HG02870 (cell line): ENCODE measurements around the gene MEF2D.

ENCODE experiments used
- ATAC-seq: cut with Tn5 transposase; IDR thresholded peaks from one replicate; pipeline ENCODE4 v1.9.1; 2021; ENCODE audit warnings: mild to moderate bottlenecking, moderate library complexity; ENCODE audit not compliant: unreplicated experiment

The MEF2D gene

DNA sequence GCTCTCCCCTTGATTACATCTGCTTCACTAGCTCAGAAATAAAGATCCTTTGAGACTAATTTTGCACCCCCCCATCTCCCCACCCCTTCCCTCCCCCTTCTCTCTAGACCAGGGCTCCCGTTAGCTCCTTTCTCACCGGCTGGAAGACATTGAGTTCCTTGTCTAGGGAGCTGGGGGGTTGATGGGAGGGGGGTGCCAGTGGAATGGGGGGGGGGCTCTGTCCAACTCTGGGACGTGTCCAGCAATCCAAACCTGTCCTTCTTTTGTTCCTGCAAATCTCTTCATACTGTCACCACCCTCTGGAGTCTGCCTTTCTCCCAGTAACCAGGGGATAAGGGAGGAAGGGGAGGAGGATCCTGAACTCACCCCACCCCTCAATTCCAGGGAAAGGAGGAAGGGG lies 69.7 kb downstream of the MEF2D start:
- ATAC-seq, result no peak

DNA sequence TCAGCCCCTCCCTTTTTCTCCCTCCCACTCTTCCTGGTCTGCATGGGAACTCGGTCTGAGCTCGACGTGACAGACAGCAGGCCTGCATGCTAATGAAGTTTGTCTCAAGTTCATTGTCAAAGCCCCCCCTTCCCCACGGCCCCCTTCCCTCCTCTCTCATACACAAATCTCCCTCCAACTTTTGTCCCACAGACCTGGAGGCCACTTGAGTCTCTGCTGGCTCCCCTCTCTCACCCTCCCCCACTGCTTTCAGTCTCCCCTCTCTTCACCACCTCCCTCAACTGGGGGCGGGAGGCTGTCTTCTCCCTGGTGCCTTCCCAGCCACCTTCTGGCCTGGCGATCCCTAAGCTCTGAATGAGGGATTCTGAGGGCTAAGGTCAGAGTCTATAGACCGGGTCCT lies 70.3 kb downstream of the MEF2D start:
- no peak for ATAC-seq

DNA sequence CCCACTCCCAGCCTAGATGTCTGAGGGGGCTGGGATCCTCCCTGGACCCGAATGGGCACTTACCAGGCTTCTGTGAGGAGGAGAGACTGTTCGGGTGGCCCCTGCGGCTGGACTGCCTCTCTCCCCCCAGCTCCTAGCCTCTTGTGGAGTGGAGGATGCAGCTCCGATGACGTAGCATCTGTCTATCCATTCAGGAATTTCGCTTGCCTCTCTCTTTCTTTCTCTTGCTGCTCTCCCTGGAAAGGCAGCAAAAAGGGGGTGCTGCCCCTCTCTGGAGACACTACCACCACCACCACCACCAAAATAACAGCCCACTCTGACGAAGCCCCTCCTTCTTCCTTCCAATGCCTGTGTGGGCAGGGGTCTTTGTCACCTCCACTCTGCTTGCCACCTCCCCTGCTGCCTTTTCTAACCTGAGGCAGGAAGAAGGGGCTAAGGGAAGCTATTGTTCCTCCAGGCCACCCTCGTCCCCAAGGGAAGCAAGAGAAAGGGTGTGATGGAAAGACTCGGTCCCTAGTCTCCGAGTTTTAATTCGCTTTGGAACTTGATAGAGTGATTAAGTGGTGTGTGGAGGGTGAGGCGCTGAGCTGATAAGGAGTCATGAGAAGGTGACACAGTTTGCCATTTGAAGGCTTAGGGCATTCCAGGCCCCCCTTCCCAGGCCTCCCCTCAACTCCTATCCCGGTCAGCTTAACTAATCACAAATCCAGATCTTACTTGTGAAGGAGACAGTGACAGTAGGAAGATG lies 71.1 kb downstream of the MEF2D start:
- ATAC-seq, result no peak

DNA sequence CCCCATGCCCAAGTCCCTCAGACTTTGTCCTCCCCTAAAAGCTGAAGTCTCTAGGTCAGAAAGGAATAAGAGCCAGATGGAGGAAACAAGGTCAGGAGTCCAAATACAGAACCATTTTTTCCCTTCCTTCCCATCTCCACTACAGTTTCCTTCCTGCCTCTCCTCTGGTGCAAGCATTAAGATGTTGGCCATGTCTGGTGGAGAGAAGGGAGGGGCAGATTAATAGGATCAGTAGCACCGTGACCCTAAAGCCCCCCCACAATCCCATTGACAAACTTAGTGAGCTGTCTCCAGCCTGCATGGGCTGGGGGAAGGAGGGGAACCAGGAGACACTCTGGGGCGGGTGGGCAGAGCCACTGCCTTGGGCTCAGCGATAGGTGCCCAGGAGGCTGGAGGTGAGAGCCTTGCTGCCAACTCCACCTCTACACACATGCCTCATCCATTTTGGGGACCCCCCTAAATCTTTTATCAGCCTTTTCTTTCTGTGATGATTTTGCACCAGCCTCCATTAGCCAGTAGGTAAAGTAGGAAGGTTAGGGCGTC lies 71.8 kb downstream of the MEF2D start:
- no peak for ATAC-seq

DNA sequence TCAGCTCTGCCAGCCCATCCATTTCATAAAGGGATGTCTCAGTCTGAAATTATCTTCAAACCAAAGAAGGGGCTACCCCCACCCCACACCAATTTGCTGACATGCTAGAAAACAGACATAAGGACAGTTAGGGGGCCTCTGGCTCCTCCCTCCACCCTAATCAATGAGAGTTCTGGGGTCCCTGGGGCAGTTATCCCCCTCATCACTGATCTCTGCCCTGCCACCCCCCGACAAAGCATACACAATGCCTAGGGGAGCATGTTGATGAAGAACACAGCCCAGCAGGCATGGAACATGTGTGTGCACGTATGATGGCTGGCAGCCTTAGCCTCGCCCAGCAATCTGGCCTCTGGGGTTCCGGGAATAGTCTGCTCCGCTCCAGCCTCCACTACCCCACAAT lies 72.6 kb downstream of the MEF2D start:
- no peak for ATAC-seq

DNA sequence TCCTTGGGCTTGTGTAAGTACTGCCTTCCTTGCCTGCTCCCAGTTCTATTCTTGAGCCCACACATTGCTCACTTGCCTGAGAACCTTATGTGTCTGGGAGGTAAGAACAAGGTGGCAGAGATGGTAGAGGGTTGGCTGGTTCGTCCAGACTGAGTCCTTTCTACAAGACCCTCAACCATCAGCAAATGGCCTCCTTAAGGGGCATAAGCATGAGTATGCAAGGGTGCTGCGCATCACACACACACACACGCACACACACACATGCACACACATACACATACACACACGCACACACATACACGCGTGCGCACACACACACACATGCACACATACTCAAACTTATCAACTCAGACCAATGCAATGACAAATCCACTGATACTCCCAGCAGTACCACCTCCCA lies 74.6 kb downstream of the MEF2D start:
- no peak for ATAC-seq

DNA sequence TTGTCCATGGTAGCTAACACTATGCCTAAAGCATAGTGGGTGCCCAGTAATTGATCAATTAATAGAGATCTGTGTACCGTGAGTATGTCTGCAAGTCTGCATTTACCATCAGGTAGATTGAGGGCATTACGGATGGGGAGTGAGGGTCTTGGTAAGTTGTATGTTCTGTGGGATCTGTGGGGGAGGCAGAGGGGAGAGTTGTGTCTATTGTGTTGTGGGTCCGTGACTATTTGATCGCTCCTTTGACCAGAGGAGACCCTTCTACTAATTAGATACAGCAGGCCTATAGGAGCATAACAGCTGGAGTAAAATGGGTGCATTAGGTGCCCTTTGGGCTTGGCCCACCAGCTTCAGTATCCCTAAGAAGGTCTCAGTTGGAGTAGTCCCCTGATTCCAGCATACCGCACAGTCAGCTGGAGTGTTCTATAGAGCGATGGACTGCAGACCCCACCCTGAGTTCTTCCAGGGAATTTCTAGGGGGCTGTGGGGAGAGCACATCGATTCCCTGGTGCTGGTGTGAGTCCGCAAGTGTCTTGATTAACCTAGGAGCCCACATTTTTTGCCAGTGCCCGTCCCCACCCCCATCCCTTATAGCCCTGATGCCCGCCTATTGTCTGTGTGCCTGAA lies 75.7 kb downstream of the MEF2D start:
- ATAC-seq, result no peak

DNA sequence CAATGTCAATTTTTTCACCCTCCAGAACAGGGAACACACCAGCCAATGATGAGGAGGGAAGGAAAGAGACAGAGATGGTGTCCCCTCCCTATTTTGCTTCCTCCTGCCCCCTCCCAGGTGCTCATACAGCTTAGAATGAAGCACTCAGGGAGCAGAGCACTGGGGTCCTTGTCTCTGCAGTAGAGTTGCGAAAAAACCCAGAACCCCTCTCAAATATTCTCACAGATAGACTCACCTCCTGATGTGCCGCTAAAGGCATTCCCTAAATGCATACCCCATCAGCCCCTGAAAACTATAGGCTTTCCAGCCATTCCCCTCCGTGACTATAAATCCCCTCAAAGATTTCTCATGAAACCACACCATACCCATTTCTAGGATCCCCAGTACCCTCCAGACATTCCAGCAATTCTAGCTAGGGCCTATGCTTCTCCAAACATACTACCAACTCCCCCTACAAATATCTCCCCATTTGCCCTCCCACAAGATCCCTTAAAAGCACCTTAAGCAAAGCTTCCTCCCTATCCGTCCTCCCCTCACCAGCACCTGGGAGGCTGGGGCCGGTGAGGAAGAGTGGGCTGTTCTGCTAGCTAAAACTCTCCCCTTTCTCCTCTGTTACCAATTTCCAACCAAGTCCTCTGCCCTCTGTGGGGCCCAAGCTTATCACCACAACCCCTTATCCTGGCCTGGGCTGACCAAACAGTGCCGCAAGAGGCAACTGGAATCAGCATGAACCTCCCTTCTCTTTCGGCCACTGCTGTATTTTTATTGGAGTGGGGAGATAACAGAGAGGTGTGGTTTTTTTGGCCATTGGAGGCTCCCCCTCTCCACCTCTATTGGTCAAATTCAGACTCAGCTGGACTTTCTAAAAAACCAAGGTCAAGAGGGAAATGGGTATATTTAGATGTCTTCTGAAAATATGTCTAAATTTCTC lies 76.9 kb downstream of the MEF2D start:
- no peak for ATAC-seq

DNA sequence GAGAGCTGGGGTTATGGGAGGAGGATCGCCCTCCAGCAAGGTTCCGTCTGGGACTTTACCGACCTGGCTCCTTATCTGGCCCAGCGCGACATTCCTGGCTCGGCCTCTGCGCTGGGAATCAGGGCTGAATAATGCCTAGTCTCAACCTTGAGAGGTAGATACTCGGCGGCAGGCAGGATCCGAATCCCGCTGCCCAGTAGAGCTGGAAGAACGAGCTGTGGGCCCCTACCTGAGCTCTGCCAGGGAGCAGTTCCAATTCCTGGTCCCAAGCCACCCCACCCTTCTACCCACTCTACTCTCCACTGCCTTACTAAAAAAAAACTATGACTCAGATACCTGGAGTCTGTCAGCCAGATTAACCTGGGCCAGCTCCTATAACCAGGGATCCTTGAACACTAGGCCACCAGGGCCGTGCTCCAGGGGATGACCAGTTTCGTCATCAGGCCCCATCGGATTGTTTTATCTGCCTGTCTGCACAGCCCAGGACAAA lies 77.9 kb downstream of the MEF2D start:
- no peak for ATAC-seq

DNA sequence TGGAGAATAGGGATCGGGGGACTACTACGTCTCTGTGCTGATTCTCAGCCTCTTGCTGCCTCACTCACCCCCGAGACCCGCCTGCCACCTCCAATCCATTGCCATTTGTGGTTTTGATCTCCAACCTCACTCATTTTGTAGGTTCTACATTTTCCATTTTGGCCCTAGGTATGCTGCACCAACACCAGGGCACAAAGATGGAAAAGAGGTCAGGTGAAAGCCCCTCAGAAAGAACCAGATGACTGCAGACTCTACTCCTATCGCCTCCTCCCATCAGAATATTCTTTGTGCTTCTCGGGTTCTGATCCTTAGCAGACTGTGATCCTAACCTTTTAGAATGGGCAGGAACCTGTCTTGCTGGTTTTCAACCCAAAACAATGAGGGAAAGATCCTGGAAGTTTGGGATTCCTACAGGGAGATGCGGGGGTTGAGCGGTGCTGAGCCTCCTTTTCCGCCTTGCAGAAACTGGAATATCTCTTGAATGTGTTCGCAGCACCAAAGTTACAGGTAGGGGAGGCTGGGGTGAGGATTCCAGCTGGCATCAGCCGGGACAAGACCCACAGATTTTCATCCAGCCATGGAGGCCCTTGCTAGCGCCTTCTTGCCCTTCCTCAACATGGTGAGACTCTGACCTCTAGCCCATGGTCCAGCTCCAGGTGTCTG lies 78.5 kb downstream of the MEF2D start:
- no peak for ATAC-seq

DNA sequence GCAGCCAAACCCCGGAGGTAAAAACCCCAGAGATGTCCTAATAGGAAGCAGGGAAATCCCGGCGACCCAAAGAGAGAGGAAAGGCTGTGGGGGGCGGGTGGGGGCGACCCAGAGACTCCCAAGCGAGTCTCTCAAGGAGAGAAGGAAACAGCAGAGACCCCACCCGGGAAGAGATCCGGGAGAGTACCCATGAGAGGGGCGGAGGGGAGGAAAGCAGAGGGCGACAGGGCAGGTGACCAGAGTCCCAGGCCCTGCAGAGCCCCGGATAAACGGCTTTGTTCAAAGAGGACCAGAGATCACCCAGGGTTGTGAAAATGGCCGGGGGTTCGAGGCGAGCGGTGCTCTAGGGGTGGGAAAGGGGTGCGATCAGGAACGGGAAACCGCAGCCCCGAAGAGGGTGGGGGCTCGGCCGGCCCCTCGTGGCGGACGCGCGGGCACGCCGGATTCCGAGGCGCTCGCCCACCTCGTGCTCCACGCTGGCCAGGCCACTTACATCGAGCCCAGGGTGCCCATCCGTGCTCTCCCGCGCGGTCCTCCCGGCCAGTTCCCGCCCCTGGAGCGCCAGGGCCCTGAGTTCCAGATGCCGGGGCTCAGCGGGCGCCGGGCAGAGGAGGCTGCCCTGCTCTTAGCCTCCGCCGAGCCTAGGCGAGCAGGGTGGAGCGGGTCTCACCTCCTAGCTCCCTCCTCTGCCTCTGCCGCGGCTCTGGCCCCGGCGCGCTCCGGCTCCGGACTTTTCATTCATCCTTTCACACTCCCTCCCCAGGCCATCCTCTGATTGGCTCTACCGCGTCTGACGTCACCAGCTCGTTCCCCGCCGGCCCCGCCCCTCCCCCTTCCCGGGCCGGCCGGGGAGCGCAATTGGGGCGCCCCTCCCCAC lies 79.3 kb downstream of the MEF2D start:
- peak; percentile 76 for ATAC-seq

DNA sequence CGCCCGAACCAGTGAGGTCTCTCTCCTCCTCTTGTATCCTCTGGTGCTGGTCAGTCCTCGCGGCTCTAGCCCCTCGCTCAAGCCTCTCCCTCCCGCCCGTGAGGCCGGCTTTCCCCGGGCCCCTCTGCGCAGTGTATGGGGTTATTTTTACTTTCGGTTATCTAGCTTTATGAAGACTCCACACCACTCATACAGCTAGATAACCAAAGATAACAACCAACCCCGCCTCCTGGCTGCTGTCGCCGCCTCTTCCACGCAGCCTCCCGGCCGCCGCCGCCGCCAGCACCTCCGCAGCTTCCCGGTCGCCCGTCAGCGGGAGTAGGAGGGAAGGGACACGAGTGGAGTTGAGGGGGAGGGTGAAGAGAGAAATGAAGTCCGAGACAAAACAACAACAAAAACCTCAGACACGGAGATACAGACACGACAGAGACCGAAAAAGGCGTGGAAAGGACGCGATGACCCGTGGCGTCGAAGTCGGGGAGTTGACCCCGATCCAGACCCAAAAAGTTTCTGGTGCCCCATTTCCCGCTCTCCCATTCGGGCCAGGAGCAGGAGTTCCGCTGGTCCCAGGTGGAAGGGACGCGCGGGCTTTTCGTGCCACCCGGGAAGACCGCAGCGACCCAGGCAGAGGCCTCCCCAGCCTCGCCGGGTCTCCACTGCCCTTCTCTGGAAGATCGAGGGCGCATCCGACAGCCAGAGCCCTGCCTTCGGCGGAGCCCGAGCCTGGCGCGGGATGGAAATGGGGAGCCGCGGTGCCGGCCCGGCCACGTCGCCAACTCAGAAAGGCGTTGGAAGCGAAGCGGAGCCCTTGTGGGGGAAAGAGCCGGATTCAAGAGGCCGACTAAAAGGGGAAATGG lies 80.1 kb downstream of the MEF2D start:
- no peak for ATAC-seq

DNA sequence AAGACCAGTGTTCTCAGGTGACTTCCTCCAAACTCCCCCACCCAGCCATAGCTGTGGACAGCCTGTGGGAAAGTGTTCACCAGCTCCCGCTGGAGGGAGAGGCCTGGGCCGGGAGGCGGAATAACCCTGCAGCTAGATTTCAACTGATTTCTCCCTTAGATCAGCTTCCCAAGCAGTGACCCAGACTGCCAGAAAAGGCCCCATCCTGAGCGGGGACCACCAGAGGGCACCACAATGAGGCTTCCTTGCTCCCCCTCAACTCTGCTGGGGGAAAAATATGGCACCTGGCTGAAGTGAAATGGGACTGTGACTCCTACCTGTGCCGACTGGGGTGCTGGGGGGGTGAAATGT lies 80.7 kb downstream of the MEF2D start:
- ATAC-seq, result no peak

DNA sequence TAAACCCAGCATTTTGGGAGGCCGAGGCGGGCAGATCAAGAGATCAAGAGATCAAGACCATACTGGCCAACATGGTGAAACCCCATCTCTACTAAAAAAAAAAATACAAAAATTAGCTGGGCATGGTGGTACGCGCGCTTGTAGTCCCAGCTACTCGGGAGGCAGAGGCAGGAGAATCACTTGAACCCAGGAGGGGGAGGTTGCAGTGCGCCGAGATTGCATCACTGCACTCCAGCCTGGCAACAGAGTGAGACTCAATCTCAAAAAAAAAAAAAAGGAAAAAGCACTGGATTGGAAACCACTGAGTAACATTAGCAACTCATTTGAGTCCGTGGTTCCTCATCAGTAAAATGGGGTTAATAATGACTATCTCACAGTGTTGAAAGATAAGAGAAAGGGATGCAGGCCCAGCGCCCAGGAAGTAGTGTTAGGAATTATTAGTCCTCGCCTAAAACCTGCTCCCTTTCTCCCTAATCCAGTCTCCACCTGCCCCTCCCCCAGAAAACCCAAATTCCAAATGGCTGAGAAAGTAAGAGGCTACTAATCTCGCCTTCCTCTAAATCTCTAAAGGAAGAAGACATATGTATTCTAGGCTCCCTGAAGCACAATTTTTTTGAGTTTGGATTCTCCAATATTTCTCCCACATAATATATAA lies 82.0 kb downstream of the MEF2D start:
- ATAC-seq, result no peak

DNA sequence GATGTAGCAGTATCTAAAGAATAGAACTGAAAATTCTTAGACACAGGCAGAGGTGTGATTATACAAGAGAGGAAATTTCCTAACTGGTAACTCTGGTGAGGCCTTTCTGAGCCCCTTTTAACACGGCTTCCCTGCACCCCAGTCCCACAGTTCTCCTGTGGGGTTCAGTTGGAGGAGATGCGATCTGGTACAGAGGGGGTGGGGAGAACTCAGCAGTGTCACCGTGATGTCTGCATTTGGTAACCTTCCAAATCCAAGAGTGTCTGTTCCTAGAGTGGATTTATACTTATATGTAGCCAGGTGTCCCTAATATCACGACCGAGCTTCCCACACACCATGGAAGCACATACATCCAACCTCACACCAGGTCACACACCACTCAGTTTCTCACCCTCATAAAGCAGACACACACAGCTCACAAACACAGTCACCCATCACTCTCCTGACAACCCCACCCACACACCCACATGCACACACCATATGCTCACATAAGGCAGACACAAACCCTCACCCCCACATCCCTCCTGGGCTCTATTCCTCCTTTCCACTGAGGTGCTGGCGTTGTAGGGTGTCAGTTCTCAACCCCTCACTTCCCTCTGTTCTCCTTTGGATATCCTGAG lies 83.1 kb downstream of the MEF2D start:
- ATAC-seq, result no peak

DNA sequence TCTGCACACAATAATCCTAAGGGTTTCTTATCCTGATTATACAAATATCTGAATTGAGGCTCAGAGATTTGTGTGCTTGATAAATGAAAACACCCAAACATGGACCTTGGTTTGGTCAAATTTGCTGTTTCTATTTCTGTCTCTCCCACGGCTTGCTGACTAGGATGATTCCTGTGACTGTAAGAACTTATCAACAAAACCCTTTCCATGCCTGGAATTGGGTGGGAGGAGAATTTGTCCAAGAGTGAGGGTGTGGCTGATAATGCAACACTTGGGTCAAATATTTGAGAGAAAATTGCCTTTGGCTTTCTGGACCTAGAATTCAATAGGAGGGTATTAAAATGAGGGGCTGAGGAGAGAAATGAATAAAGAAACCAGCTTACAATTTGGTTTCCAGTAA lies 83.6 kb downstream of the MEF2D start:
- ATAC-seq, result no peak

DNA sequence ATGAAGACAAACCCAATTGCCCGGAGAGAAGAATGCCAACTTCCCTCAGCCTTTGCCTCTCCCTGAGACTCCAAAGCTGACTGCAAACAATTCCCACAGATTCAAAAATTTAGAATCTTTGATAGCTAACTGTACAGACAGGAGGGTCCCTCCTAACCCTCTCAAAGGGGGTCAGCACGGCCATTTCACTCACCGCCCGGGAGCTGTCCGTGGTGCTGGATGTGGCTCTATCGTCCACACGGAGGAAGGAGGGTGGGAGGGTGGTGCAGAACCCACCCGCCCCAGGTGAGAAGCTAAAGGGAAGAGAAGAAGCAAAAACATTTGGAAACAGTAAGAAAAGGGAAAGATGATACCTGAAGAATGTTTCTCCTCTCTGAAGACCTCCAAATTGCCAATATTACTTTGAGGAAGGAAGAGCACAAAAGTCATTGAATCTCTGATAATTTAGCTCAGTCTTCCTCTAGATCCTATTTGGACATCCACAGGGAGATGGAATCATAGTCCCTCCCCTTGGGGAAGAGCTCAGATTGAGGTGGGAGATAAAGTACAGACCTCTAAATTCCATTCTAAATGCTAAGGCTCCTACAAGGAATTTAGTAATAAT lies 86.0 kb downstream of the MEF2D start:
- no peak for ATAC-seq
